ENCODE data around the gene SP100. TPM values are rescaled to one million over a fixed set of nuclear protein-coding genes. Genes with fewer than 3 reads are reported as not detected.

SP100 gene
- total RNA-seq, 1 donor from 2014 or later: 273 TPM

Other genes starting within 250 kb of the SP100 start
- gene SP110, start 196.2 kb upstream of the SP100 start, total RNA-seq: 129 and 131 TPM in 2 replicates
- gene SP140, start 190.5 kb upstream of the SP100 start, total RNA-seq: 117 and 120 TPM in 2 replicates
- gene SP140L, start 89.0 kb upstream of the SP100 start, total RNA-seq: 120 and 122 TPM in 2 replicates

All from T-helper 2 cell treated with Interferon-gamma antibody and Interleukin-4, amounts not matched to agents 100 ng/mL and 5 ng/mL, for 36 hours (primary cell).